MM.1S (cell line): Measurements from ENCODE around the gene MAPKAPK3.

Experiments
- DNase-seq: peaks from one replicate; pipeline ENCODE4 v3.0.0-alpha.2; 2015
- H2AFZ ChIP-seq: fragments of 300-600 bp; sonication (generic); 2 replicates; pipeline ENCODE4 v1.6.0; 2016; ENCODE audit warnings: antibody characterized with exemption, low read length
- H3F3A ChIP-seq: fragments of 300-600 bp; sonication (generic); 2 replicates; pipeline ENCODE4 v1.6.1; 2016; ENCODE audit warnings: mild to moderate bottlenecking, antibody characterized with exemption, low read length, moderate library complexity, mixed read lengths; ENCODE audit not compliant: insufficient read depth
- H3K27ac ChIP-seq: fragments of 300-600 bp; sonication (generic); 2 replicates; pipeline ENCODE4 v1.5.1; 2016; ENCODE audit warnings: mild to moderate bottlenecking, low read length
- H3K27me3 ChIP-seq: fragments of 300-600 bp; sonication (generic); replicated peaks from 2 replicates; pipeline ENCODE4 v1.6.0; 2016; ENCODE audit warnings: low read length; ENCODE audit not compliant: insufficient read depth
- H3K36me3 ChIP-seq: fragments of 300-600 bp; sonication (generic); replicated peaks from 2 replicates; pipeline ENCODE4 v1.6.1; 2016; ENCODE audit warnings: mild to moderate bottlenecking, low read length, mixed read lengths; ENCODE audit not compliant: insufficient read depth
- H3K4me1 ChIP-seq: fragments of 300-600 bp; sonication (generic); 2 replicates; pipeline ENCODE4 v1.6.1; 2016; ENCODE audit warnings: low read length, mixed read lengths
- H3K4me2 ChIP-seq: fragments of 300-600 bp; sonication (generic); 2 replicates; pipeline ENCODE4 v1.6.0; 2016; ENCODE audit warnings: low read depth, low read length
- H3K4me3 ChIP-seq: fragments of 300-600 bp; sonication (generic); 2 replicates; pipeline ENCODE4 v1.5.1; 2016; ENCODE audit warnings: low read length, mixed read lengths
- H3K79me2 ChIP-seq: fragments of 300-600 bp; sonication (generic); 2 replicates; pipeline ENCODE4 v1.6.1; 2016; ENCODE audit warnings: mixed run types, low read length, mixed read lengths
- H3K9ac ChIP-seq: fragments of 300-600 bp; sonication (generic); 2 replicates; pipeline ENCODE4 v1.6.1; 2016; ENCODE audit warnings: low read length, mixed read lengths
- H3K9me2 ChIP-seq: fragments of 300-600 bp; sonication (generic); replicated peaks from 2 replicates; pipeline ENCODE4 v1.6.1; 2016; ENCODE audit warnings: mild to moderate bottlenecking, low read length, mixed read lengths; ENCODE audit not compliant: insufficient read depth
- H3K9me3 ChIP-seq: fragments of 300-600 bp; sonication (generic); replicated peaks from 2 replicates; pipeline ENCODE4 v1.6.1; 2016; ENCODE audit warnings: mild to moderate bottlenecking, low read length, mixed read lengths; ENCODE audit not compliant: insufficient read depth
- H4K20me1 ChIP-seq: fragments of 300-600 bp; sonication (generic); 2 replicates; pipeline ENCODE4 v1.6.1; 2016; ENCODE audit warnings: mild to moderate bottlenecking, low read length, moderate library complexity, mixed read lengths; ENCODE audit not compliant: insufficient read depth
- CTCF ChIP-seq: fragments of 300-600 bp; sonication (generic); IDR thresholded peaks from 2 replicates; pipeline ENCODE4 v1.5.1; 2016; ENCODE audit warnings: antibody characterized with exemption, low read length, mixed read lengths
- EZH2 ChIP-seq: fragments of 300-600 bp; sonication (generic); optimal IDR thresholded peaks from 2 replicates; pipeline ENCODE3; 2017; ENCODE audit warnings: low read depth, mild to moderate bottlenecking, antibody characterized with exemption, low read length, mixed read lengths
- EZH2phosphoT487 ChIP-seq: fragments of 300-600 bp; sonication (generic); IDR thresholded peaks from 2 replicates; pipeline ENCODE4 v1.6.1; 2018; ENCODE audit warnings: antibody characterized with exemption, low read length

The MAPKAPK3 gene

GRCh38 chr3:50572801-50573371 is 44.1 kb upstream of the MAPKAPK3 start:
- Histone ChIP-seq H3K9ac (no peak overlapping the region), H3K27me3 (no peaks in the 10 kb centered on the region), H3K4me1 (peaks cover 11% of the 10 kb centered on the region), H2AFZ (no peak overlapping the region), H3F3A (peaks cover 9% of the 10 kb centered on the region; the same call in 1 of the 2 replicates), H4K20me1 (no peaks in the 10 kb centered on the region), H3K36me3 (no peaks in the 10 kb centered on the region), H3K79me2 (no peaks in the 10 kb centered on the region), H3K4me2 (no peak overlapping the region), H3K27ac (no peak overlapping the region), H3K4me3 (no peak overlapping the region), H3K9me3 (no peaks in the 10 kb centered on the region), H3K9me2 (no peaks in the 10 kb centered on the region)
- TF ChIP-seq EZH2: no peak
- no peak for TF ChIP-seq EZH2phosphoT487
- no peak for TF ChIP-seq CTCF
- DNase-seq: no peak

DNA sequence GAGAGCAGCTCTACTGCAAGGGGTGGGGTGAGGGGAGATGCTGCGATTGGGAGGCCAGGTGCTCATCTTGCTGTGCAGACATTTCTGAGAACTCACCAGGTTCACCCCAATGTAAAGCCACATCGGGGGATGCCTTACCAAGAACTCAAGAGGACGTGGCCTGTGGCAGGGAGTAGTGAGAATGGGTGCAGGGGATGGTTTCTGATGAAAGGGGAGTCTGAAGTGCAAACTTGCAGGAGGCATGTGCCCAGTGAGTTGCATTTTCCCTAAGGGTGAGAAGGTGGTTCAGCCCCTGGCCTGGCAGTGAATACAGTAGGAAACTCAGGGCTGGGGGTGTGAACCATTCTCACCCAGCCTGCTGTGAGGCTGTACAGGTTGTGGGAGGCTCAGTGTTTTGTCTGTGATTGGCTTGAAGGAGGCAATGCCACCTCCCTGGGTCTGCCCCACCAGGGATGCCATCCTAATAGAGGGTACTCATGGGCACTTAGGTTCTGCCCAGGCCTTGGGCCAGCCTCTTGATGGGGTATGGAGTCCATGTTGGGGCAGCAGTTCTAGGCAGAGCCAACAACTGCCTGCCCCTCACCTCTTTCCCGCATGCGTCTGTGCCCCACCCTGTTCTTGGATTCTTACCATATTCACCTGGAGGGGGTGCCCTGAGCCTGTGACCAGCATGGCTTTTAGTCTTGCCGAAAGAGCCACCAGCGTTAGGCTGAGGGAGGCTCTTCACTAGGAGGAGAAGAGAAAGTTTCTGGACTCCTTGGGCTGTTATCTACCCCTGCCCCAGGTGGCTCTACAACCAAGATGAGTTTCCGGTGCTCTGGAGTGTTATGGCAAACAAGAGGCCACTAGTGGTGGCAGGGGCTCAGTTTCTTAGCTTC is 43.1 kb upstream of the MAPKAPK3 start:
- TF ChIP-seq CTCF (no peak), EZH2phosphoT487 (no peak), EZH2 (no peak)
- H3F3A ChIP-seq: peaks cover under 1% of the 10 kb centered on the region; the same call in 1 of the 2 replicates
- H3K79me2 ChIP-seq: no peaks in the 10 kb centered on the region
- no peaks in the 10 kb centered on the region for H3K27me3 ChIP-seq
- H3K9me2 ChIP-seq: no peaks in the 10 kb centered on the region
- H3K9ac ChIP-seq: no peak overlapping the region
- no peak overlapping the region for H3K4me3 ChIP-seq
- no peak overlapping the region for H2AFZ ChIP-seq
- H3K27ac ChIP-seq: no peak overlapping the region
- no peak for DNase-seq
- no peaks in the 10 kb centered on the region for H3K36me3 ChIP-seq
- no peaks in the 10 kb centered on the region for H3K9me3 ChIP-seq
- H3K4me1 ChIP-seq: peaks cover 6% of the 10 kb centered on the region; the same call in 1 of the 2 replicates
- H4K20me1 ChIP-seq: no peaks in the 10 kb centered on the region
- H3K4me2 ChIP-seq: no peak overlapping the region

DNA sequence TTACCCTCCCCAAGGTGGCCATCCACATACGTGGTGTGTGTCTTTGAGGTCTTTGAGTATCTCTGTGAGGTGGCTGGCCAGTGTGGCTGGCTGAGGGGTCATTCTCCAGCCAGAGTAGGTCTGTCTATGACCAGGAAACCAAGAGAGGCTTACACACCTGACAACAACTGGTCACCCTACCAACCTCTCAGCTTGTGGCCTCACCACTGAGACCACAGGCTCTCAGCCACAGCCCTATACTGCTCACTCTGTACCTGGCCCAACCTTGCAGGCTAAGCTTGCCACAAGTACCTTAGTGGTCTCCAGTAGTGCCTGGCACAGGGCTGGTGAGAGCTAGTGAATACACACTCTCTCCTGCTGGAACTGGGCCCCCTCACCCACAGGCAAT is 42.5 kb upstream of the MAPKAPK3 start:
- DNase-seq: no peak
- Histone ChIP-seq H3K9me2 (no peaks in the 10 kb centered on the region), H3K4me3 (no peak overlapping the region), H3K4me1 (peaks cover 6% of the 10 kb centered on the region; the same call in 1 of the 2 replicates), H2AFZ (no peak overlapping the region), H3K9me3 (no peaks in the 10 kb centered on the region), H3K9ac (no peak overlapping the region), H3F3A (no peaks in the 10 kb centered on the region), H3K27ac (no peak overlapping the region), H3K36me3 (no peaks in the 10 kb centered on the region), H3K79me2 (no peaks in the 10 kb centered on the region), H4K20me1 (no peaks in the 10 kb centered on the region), H3K4me2 (no peak overlapping the region), H3K27me3 (no peaks in the 10 kb centered on the region)
- TF ChIP-seq EZH2phosphoT487: no peak
- no peak for TF ChIP-seq CTCF
- no peak for TF ChIP-seq EZH2
